Measurements from ENCODE around the gene NCOA1. TPM values are rescaled to one million over a fixed set of nuclear protein-coding genes. Genes with fewer than 3 reads are reported as not detected.

The NCOA1 gene
- total RNA-seq, 1 donor from 2014 or later = 3.4 TPM

DNA sequence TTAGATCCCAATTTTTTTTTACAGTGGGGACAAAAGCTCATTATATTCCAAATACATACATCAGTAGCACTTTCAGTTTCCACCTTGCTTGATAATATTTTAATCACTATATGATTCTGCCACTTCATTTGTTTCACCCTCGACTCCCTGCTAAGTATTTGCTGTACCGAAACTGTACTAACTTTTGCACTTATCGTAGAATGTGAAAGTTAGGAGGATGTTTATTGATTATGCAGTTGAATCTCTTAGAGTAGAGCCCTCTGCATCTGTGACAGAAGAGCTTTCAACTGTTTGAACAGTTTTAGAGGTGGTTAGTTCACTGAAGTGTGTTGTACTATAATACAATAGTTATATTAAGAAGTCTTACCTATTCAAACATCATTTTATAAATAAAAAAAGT, 20.8 kb downstream of the NCOA1 start:
- Histone ChIP-seq H3K36me3 (ENCODE audit: control insufficient read depth, insufficient read depth, low read length) (no peaks in the 10 kb centered on the region), H3K27me3 (ENCODE audit: control insufficient read depth, insufficient read depth, low read length) (no peaks in the 10 kb centered on the region), H3K4me3 (ENCODE audit: low read depth, low read length) (no peak overlapping the region)
- DNase-seq (ENCODE audit: low read depth) = no peak
- FAIRE-seq = no peak
- TF ChIP-seq, protein P1, sequence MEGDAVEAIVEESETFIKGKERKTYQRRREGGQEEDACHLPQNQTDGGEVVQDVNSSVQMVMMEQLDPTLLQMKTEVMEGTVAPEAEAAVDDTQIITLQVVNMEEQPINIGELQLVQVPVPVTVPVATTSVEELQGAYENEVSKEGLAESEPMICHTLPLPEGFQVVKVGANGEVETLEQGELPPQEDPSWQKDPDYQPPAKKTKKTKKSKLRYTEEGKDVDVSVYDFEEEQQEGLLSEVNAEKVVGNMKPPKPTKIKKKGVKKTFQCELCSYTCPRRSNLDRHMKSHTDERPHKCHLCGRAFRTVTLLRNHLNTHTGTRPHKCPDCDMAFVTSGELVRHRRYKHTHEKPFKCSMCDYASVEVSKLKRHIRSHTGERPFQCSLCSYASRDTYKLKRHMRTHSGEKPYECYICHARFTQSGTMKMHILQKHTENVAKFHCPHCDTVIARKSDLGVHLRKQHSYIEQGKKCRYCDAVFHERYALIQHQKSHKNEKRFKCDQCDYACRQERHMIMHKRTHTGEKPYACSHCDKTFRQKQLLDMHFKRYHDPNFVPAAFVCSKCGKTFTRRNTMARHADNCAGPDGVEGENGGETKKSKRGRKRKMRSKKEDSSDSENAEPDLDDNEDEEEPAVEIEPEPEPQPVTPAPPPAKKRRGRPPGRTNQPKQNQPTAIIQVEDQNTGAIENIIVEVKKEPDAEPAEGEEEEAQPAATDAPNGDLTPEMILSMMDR (IDR thresholded peaks at IDR 0.05; ENCODE audit: insufficient read depth, low read length, severe bottlenecking) = no peak

DNA sequence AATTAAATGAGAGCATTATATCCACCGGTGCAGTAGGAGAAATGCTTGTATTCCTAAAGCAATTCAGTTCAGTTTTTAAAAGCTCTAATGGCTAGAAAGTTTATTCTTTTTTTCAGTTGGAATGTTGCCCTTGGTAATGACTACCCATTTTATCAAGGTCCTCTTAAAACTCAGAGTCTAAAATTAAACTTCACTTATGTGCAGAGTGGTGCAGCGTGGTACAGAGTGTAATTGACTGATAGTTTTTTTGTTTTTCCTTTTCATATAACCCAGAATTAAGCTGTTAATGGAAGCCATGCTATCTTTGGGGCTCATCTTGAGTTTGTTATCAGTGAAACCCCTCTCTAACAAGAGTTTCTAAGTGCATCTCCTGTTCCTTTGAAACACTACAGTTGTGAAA, 21.4 kb downstream of the NCOA1 start:
- H3K4me3 ChIP-seq (ENCODE audit: low read depth, low read length) = no peak overlapping the region
- no peaks in the 10 kb centered on the region for H3K36me3 ChIP-seq (ENCODE audit: control insufficient read depth, insufficient read depth, low read length)
- TF ChIP-seq, protein P1 (IDR thresholded peaks at IDR 0.05; ENCODE audit: insufficient read depth, low read length, severe bottlenecking) = no peak
- no peaks in the 10 kb centered on the region for H3K27me3 ChIP-seq (ENCODE audit: control insufficient read depth, insufficient read depth, low read length)
- FAIRE-seq = no peak
- DNase-seq (ENCODE audit: low read depth) = no peak

DNA sequence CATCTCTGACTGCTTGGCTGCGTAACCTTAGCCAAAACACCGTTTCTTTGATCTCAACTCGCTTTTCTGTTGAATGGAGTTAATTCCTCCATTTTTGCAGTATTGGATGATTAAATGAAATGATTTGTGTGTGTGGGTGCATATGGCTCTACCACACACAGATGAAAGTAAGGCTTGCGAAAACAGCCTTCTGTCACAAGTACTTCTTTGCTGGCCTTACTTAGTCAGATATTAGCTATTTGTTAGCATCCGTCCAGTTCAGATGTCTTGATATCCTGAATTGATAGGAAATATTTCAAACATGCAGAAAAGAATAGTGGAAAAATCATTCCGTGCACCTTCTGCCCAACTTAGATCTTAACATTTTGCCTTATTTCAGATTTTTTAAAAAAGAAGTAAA, 21.8 kb downstream of the NCOA1 start:
- FAIRE-seq (no peak), DNase-seq (ENCODE audit: low read depth) (no peak)
- TF ChIP-seq, protein P1 (IDR thresholded peaks at IDR 0.05; ENCODE audit: insufficient read depth, low read length, severe bottlenecking) = no peak

DNA sequence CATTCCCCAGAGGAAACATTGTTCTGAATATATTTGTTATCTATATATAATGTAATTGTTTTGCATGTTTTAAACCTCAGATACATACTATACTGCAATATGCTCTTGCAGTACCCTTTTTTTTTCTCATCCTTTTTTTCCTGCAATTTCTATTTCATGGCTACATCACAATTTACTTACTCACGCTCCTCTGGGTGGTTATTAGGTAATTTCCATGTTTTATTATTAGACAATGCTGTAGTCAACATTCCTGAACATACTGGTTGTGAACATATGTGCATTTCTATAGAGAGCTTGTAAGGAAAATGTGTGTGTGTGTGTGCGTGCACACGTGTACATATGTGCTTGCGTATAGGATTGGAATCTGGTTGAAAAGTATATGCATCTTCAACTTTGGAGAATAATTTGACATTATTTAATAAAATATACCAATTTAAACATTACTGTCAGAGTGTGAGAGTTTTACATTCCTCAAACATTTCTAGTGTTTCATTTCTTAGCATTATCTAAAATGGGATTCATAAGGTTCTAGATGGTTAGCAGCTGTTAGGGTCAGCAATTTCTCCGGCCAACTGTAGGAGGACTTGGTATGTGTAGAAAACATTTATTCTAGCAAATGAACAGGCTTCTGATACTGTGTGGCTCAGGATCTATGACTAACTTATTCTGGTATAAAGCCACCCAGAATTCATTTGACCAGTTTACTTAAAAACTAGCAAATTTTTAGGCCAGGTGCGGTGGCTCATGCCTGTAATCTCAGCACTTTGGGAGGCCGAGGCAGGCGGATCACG, 22.4 kb downstream of the NCOA1 start:
- no peaks in the 10 kb centered on the region for H3K27me3 ChIP-seq (ENCODE audit: control insufficient read depth, insufficient read depth, low read length)
- DNase-seq (ENCODE audit: low read depth) (no peak), FAIRE-seq (no peak)
- H3K4me3 ChIP-seq (ENCODE audit: low read depth, low read length) = no peak overlapping the region
- H3K36me3 ChIP-seq (ENCODE audit: control insufficient read depth, insufficient read depth, low read length) = no peaks in the 10 kb centered on the region
- TF ChIP-seq, protein P1 (IDR thresholded peaks at IDR 0.05; ENCODE audit: insufficient read depth, low read length, severe bottlenecking) = no peak

More for the DNA sequence above, 21.8 kb downstream of the NCOA1 start:
- H3K36me3 ChIP-seq (ENCODE audit: control insufficient read depth, insufficient read depth, low read length) = no peaks in the 10 kb centered on the region
- H3K4me3 ChIP-seq (ENCODE audit: low read depth, low read length) = no peak overlapping the region
- no peaks in the 10 kb centered on the region for H3K27me3 ChIP-seq (ENCODE audit: control insufficient read depth, insufficient read depth, low read length)

DNA sequence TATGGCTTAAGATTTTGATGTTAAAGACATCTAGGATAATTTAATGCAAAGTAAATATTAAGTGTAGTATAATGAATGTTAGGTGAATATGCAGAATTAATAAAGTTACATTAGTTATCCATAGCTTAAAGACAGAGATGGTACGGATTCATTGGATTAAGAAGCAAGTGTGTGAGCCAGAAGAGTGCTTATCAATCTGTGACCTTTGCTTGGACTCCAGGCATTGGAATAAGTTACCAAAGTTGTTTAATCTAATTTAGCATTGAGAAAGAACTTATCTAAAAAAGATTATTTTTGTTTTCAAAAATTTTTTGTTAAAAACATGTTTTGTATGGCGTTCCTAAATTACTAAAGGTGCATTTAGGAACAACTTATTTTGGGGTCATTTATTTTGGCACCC, 23.8 kb downstream of the NCOA1 start:
- Histone ChIP-seq H3K36me3 (ENCODE audit: control insufficient read depth, insufficient read depth, low read length) (no peaks in the 10 kb centered on the region), H3K4me3 (ENCODE audit: low read depth, low read length) (no peak overlapping the region), H3K27me3 (ENCODE audit: control insufficient read depth, insufficient read depth, low read length) (no peaks in the 10 kb centered on the region)
- FAIRE-seq = no peak
- DNase-seq (ENCODE audit: low read depth) = no peak
- TF ChIP-seq, protein P1 (IDR thresholded peaks at IDR 0.05; ENCODE audit: insufficient read depth, low read length, severe bottlenecking) = no peak

DNA sequence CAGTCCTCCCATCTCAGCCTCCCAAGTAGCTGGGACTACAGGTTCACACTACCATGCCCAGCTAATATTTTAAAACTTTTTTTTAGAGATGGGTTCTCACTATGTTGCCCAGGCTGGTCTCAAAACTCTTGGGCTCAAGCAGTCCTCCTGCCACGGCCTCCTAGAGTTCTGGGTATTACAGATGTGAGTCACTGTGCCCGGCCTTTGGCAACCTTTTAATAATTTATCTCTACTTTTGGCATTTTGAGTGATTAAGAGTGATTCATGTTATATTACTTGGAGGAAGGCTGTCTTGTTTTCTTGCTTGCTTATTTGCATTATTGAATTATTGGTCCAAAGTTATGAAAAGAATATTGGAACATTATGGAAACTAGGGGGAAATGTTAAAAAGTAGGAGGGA, 24.3 kb downstream of the NCOA1 start:
- peak; percentile 58 for DNase-seq (ENCODE audit: low read depth)
- TF ChIP-seq, protein P1 (IDR thresholded peaks at IDR 0.05; ENCODE audit: insufficient read depth, low read length, severe bottlenecking) = no peak
- no peaks in the 10 kb centered on the region for H3K36me3 ChIP-seq (ENCODE audit: control insufficient read depth, insufficient read depth, low read length)
- H3K27me3 ChIP-seq (ENCODE audit: control insufficient read depth, insufficient read depth, low read length) = no peaks in the 10 kb centered on the region
- FAIRE-seq = no peak
- H3K4me3 ChIP-seq (ENCODE audit: low read depth, low read length) = no peak overlapping the region

Measured in bronchial epithelial cell (primary cell).